GM12892 (cell line): ENCODE measurements around the gene ALPK1.

Experiments used
- POLR2A ChIP-seq: IDR thresholded peaks from 2 replicates; pipeline ENCODE4 v1.6.1; 2011; ENCODE audit warnings: low read depth, low read length, control low read depth
- POLR2AphosphoS5 ChIP-seq: IDR thresholded peaks from 2 replicates; pipeline ENCODE4 v1.6.1; 2011; ENCODE audit warnings: low read depth, low read length, control low read depth
- TAF1 ChIP-seq: IDR thresholded peaks from 2 replicates; pipeline ENCODE4 v1.6.1; 2011; ENCODE audit warnings: low read depth, mild to moderate bottlenecking, control low read depth, low read length, borderline replicate concordance

DNA sequence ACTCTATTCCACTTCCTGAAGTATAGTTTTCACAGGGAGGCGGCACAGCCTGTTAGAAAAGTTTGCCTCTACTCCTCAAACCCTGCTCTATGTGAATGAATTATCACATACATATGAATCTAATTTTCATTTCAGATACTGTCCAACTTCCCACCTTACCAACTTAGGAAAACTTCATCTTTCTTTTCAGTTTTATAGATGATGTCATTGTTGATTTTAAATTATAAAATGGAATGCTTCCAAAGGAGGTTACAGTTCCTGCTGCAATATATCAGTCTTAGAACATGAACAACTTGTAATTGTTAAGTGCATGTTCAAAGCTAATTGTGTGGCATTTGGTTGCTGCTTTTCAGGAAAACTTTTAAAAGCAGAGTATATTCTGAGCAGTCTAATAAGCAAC, 126.4 kb downstream of the ALPK1 start:
- TF ChIP-seq POLR2AphosphoS5 (no peak), POLR2A (no peak), TAF1 (no peak)
